ENCODE measurements around the gene ACADL. TPM values are rescaled to one million over a fixed set of nuclear protein-coding genes. Genes with fewer than 3 reads are reported as not detected.

The ACADL gene
- total RNA-seq, 1 donor from 2014 or later: 0.26 TPM

- Histone ChIP-seq H3K4me3 (ENCODE audit: low read depth, low read length) (peak within 1 kb of the TSS; percentile 97), H3K27me3 (ENCODE audit: control insufficient read depth, insufficient read depth, low read length) (no peaks in the 10 kb centered on the region), H3K36me3 (ENCODE audit: control insufficient read depth, insufficient read depth, low read length) (no peaks in the 10 kb centered on the region)
- DNase-seq (ENCODE audit: low read depth) (peak; percentile 86), FAIRE-seq (no peak)
- TF ChIP-seq, protein P1, sequence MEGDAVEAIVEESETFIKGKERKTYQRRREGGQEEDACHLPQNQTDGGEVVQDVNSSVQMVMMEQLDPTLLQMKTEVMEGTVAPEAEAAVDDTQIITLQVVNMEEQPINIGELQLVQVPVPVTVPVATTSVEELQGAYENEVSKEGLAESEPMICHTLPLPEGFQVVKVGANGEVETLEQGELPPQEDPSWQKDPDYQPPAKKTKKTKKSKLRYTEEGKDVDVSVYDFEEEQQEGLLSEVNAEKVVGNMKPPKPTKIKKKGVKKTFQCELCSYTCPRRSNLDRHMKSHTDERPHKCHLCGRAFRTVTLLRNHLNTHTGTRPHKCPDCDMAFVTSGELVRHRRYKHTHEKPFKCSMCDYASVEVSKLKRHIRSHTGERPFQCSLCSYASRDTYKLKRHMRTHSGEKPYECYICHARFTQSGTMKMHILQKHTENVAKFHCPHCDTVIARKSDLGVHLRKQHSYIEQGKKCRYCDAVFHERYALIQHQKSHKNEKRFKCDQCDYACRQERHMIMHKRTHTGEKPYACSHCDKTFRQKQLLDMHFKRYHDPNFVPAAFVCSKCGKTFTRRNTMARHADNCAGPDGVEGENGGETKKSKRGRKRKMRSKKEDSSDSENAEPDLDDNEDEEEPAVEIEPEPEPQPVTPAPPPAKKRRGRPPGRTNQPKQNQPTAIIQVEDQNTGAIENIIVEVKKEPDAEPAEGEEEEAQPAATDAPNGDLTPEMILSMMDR (IDR thresholded peaks at IDR 0.05; ENCODE audit: insufficient read depth, low read length, severe bottlenecking): no peak
These were observed 53.7 kb downstream of the ACADL start, which contains the start of gene KANSL1L for GRCh38 chr2:210171309-210172218. TSS of gene KANSL1L (minus strand) at chr2:210171409. CDS start at chr2:210154582, 16,827 bp downstream.

DNA sequence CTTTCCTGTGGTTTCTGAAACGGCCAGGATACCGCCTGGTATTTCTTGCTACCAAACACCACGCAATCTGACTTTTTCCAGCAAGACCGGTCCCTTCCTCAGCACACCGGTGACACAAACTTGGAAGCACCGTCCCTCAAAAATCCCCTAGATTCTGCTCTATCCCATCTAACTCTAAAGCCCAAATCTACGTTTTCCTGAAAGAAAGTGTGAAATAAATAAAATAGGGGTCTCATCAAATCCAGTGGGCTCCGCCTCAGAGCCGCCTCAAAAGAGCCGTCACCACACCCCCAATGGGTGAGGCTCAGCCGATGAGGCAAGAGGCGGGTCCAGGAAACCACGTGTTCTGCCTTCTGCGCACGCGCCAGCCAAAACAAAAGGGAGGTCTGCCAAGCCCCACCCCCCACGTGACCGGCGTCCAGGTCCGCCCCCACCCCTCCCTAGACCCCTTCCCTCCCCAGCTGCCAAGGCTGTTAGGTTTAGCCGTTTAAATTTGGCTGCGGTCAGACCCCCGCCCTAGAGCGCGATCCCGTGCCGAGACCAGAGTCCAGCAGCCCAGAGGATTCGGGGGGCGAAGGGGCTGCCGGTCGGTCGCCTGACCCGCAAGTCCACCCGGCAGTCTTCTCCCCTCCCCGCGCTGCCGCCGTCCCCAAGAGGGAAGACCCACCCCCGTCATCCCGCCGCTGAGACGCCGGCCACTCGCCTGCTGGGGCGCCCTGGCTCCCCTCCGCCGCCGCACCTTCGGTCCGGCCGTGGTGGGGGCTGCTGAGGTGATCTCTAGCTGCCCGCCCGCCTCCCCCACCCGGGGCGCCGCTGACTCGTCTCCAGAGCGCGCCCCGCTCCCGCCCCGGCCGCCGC, 54.6 kb downstream of the ACADL start:
- TF ChIP-seq, protein P1 (IDR thresholded peaks at IDR 0.05; ENCODE audit: insufficient read depth, low read length, severe bottlenecking): no peak
- H3K27me3 ChIP-seq (ENCODE audit: control insufficient read depth, insufficient read depth, low read length): no peaks in the 10 kb centered on the region
- no peaks in the 10 kb centered on the region for H3K36me3 ChIP-seq (ENCODE audit: control insufficient read depth, insufficient read depth, low read length)
- DNase-seq (ENCODE audit: low read depth): peak; percentile 85
- FAIRE-seq: peak; percentile 94
- peak overlapping the region; percentile 97 for H3K4me3 ChIP-seq (ENCODE audit: low read depth, low read length)

GRCh38 chr2:210170196-210170445, 55.1 kb downstream of the ACADL start:
- H3K4me3 ChIP-seq (ENCODE audit: low read depth, low read length): peak overlapping the region; percentile 97
- TF ChIP-seq, protein P1 (IDR thresholded peaks at IDR 0.05; ENCODE audit: insufficient read depth, low read length, severe bottlenecking): no peak
- H3K27me3 ChIP-seq (ENCODE audit: control insufficient read depth, insufficient read depth, low read length): no peaks in the 10 kb centered on the region
- no peaks in the 10 kb centered on the region for H3K36me3 ChIP-seq (ENCODE audit: control insufficient read depth, insufficient read depth, low read length)
- FAIRE-seq: no peak
- no peak for DNase-seq (ENCODE audit: low read depth)

DNA sequence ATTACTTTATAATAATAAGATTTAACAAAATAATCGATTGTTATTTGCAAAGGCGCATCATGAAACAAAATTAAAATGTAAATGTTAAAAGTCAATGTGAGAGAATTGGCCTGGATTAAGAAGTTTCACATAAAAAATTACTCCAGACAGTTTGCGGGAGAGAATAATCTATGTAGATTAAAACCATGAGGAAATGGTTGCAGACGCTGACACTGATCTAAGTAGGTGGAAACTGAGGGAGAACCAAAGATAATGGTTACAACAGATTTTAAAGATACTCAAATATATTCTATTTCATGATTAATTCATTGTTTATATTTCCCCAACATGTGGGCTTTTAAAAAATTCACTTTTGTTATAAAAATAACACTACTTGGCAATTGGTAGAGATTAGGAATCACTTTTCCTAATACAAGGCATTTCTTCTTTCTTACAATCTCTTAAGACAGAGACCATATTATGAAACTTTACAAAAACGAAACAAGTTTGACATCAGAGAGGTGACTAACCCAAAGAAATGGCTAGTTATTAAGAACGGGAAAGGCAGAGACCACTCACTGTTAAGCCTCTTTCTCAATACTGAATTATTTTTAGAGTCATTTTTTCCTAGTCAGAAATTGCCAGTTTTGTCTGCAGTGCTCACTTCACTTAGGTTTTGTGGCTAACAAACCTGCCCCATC, 55.6 kb downstream of the ACADL start:
- DNase-seq (ENCODE audit: low read depth): peak; percentile 86
- Histone ChIP-seq H3K27me3 (ENCODE audit: control insufficient read depth, insufficient read depth, low read length) (no peaks in the 10 kb centered on the region), H3K4me3 (ENCODE audit: low read depth, low read length) (peak overlapping the region; percentile 97), H3K36me3 (ENCODE audit: control insufficient read depth, insufficient read depth, low read length) (no peaks in the 10 kb centered on the region)
- FAIRE-seq: no peak
- TF ChIP-seq, protein P1 (IDR thresholded peaks at IDR 0.05; ENCODE audit: insufficient read depth, low read length, severe bottlenecking): no peak

- TF ChIP-seq, protein P1 (IDR thresholded peaks at IDR 0.05; ENCODE audit: insufficient read depth, low read length, severe bottlenecking): no peak
- H3K4me3 ChIP-seq (ENCODE audit: low read depth, low read length): no peak overlapping the region
- no peak for FAIRE-seq
- H3K36me3 ChIP-seq (ENCODE audit: control insufficient read depth, insufficient read depth, low read length): no peaks in the 10 kb centered on the region
- DNase-seq (ENCODE audit: low read depth): peak; percentile 35
- no peaks in the 10 kb centered on the region for H3K27me3 ChIP-seq (ENCODE audit: control insufficient read depth, insufficient read depth, low read length)
These were observed 58.0 kb downstream of the ACADL start for GRCh38 chr2:210167227-210167626.

Measured in bronchial epithelial cell (primary cell).